Stromal cell of bone marrow (primary cell): ENCODE measurements around the gene TTPAL.

ENCODE experiments used
- DNase-seq: peaks from one replicate; pipeline ENCODE4 v3.0.0-alpha.2; 2012; ENCODE audit warnings: low read depth

The TTPAL gene

GRCh38 chr20:44540834-44541233, 65.2 kb downstream of the TTPAL start:
- DNase-seq, result peak; percentile 51

- no peak for DNase-seq
These were observed 66.3 kb downstream of the TTPAL start for GRCh38 chr20:44541992-44542391.

- no peak for DNase-seq
These were observed 67.2 kb downstream of the TTPAL start for GRCh38 chr20:44542890-44543289.

DNA sequence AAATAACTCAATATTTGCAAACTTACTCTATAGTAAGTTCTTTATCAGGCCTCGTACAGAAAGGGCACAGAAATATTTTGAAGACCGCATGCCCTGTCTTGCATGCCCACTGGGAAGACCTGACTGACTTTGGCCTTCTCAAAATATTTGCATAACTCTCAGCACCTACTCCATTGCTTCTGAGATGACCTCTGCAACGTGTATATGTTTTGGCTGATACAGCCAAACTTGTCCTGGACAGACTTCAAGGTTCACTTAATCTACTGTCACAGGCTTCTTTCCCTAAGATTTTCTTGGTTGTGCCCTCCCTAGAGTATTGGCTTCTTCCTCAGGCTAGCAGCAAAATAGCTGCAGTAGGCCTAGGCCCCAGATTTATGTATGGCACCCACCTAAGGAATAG, 67.7 kb downstream of the TTPAL start:
- DNase-seq, result no peak
